A549 (cell line): ENCODE data around the gene RXRA.

ENCODE experiments used
- CHD2 ChIP-seq: fragments of 150-350 bp; IDR thresholded peaks from 2 replicates; pipeline ENCODE4 v1.6.1; 2014; ENCODE audit warnings: low read length; ENCODE audit not compliant: partially characterized antibody
- CTCF ChIP-seq: fragments of >200 bp; sonication (Bioruptor Twin); formaldehyde crosslinking; IDR thresholded peaks from 3 replicates; pipeline ENCODE4 v1.5.1; 2016
- EHMT2 ChIP-seq: fragments of 200-600 bp; sonication (generic); IDR thresholded peaks from 2 replicates; pipeline ENCODE4 v1.6.1; 2016; ENCODE audit warnings: antibody characterized with exemption, low read depth, mild to moderate bottlenecking, moderate library complexity
- GATA3 ChIP-seq: IDR thresholded peaks from 2 replicates; pipeline ENCODE4 v1.6.1; 2012; ENCODE audit warnings: borderline replicate concordance
- HMGXB4 ChIP-seq: fragments of 250-450 bp; sonication (Bioruptor Pico); IDR thresholded peaks from 2 replicates; pipeline ENCODE4 v1.5.0; 2021; ENCODE audit warnings: mild to moderate bottlenecking, moderate library complexity, borderline replicate concordance
- MAX ChIP-seq: IDR thresholded peaks from 2 replicates; pipeline ENCODE4 v1.6.1; 2012
- RAD21 ChIP-seq, 2 experiments: fragments of >200 bp in 1 of 2; sonication (Bioruptor Twin) in 1 of 2; formaldehyde crosslinking in 1 of 2; IDR thresholded peaks in 1 of 2; conservative IDR thresholded peaks in 1 of 2; 2 replicates in 1 of 2; 3 replicates in 1 of 2; pipeline ENCODE4 v1.6.1; 2012 to 2018; ENCODE audit warnings: inconsistent platforms in 1 of 2

GRCh38 chr9:134457321-134458206 lies 131.3 kb downstream of the RXRA start:
- TF ChIP-seq CTCF (no peak), EHMT2 (no peak), GATA3 (no peak), MAX (no peak), RAD21 (conservative IDR thresholded peaks at IDR 0.05 in 1 of 2, IDR thresholded peaks at IDR 0.05 in 1 of 2) (no peak), CHD2 (no peak), HMGXB4 (CRISPR knock-in tag) (no peak)
